Neuronal stem cell (in vitro differentiated cells): ENCODE measurements around the gene UBE2L3.

Experiments
- DNase-seq: peaks from one replicate; pipeline ENCODE4 v3.0.0-alpha.2; 2013; ENCODE audit warnings: low spot score
- H2AFZ ChIP-seq: one replicate; pipeline ENCODE4 v1.6.1; 2013; ENCODE audit warnings: mild to moderate bottlenecking, low read length, inconsistent platforms
- H2AK5ac ChIP-seq: 2 replicates; pipeline ENCODE4 v1.6.1; 2013; ENCODE audit warnings: low read depth, mild to moderate bottlenecking, inconsistent platforms, low read length, moderate library complexity, mixed read lengths
- H2BK120ac ChIP-seq: 2 replicates; pipeline ENCODE4 v1.6.1; 2013; ENCODE audit warnings: low read depth, mild to moderate bottlenecking, inconsistent platforms, low read length, moderate library complexity, mixed read lengths
- H2BK12ac ChIP-seq: one replicate; pipeline ENCODE4 v1.6.1; 2013; ENCODE audit warnings: low read length, inconsistent platforms
- H2BK15ac ChIP-seq: 2 replicates; pipeline ENCODE4 v1.6.1; 2013; ENCODE audit warnings: mild to moderate bottlenecking, low read length, inconsistent platforms, mixed read lengths
- H2BK5ac ChIP-seq: one replicate; pipeline ENCODE4 v1.6.1; 2013; ENCODE audit warnings: inconsistent platforms, mild to moderate bottlenecking, low read length, moderate library complexity
- H3K14ac ChIP-seq: one replicate; pipeline ENCODE4 v1.6.1; 2013; ENCODE audit warnings: low read length, inconsistent platforms
- H3K18ac ChIP-seq: 2 replicates; pipeline ENCODE4 v1.6.1; 2013; ENCODE audit warnings: low read length, inconsistent platforms
- H3K23ac ChIP-seq: 2 replicates; pipeline ENCODE4 v1.6.1; 2013; ENCODE audit warnings: low read depth, mild to moderate bottlenecking, mixed read lengths, low read length, inconsistent platforms; ENCODE audit not compliant: poor library complexity
- H3K27ac ChIP-seq: replicated peaks from 3 replicates; pipeline ENCODE4 v1.5.1; 2013; ENCODE audit warnings: low read length, inconsistent platforms
- H3K27me3 ChIP-seq, 3 experiments: 2 replicates each; pipeline ENCODE4 v1.6.1; 2013; ENCODE audit warnings: low read length in 3 of 3, mild to moderate bottlenecking in 2 of 3, inconsistent platforms in 1 of 3, low read depth in 1 of 3, mixed read lengths in 1 of 3, moderate library complexity in 1 of 3; ENCODE audit not compliant: control insufficient read depth in 3 of 3, insufficient read depth in 3 of 3
- H3K36me3 ChIP-seq, 2 donors: replicated peaks in 1 of 2; 2 replicates each; pipeline ENCODE4 v1.6.1; 2013; ENCODE audit warnings: low read length in 2 of 2; ENCODE audit not compliant: control insufficient read depth in 2 of 2, insufficient read depth in 2 of 2
- H3K4ac ChIP-seq: 2 replicates; pipeline ENCODE4 v1.6.1; 2013; ENCODE audit warnings: inconsistent platforms, mild to moderate bottlenecking, low read length, moderate library complexity
- H3K4me1 ChIP-seq, 2 donors: 1 replicate in 1 of 2; 2 replicates in 1 of 2; pipeline ENCODE4 v1.6.1; 2013; ENCODE audit warnings: low read length in 2 of 2, low read depth in 1 of 2; ENCODE audit not compliant: control insufficient read depth in 2 of 2, insufficient read depth in 1 of 2
- H3K4me2 ChIP-seq: one replicate; pipeline ENCODE4 v1.6.1; 2013; ENCODE audit warnings: mild to moderate bottlenecking, low read length, inconsistent platforms; ENCODE audit not compliant: insufficient read depth, poor library complexity, severe bottlenecking
- H3K4me3 ChIP-seq, 2 donors: 2 replicates each; pipeline ENCODE4 v1.5.1; 2013; ENCODE audit warnings: low read length in 2 of 2, mild to moderate bottlenecking in 2 of 2, inconsistent platforms in 1 of 2, moderate library complexity in 1 of 2
- H3K79me1 ChIP-seq: one replicate; pipeline ENCODE4 v1.6.1; 2013; ENCODE audit warnings: low read depth, mild to moderate bottlenecking, inconsistent platforms, low read length, moderate library complexity
- H3K9ac ChIP-seq: one replicate; pipeline ENCODE4 v1.6.1; 2013; ENCODE audit warnings: mild to moderate bottlenecking, low read depth, low read length, inconsistent platforms; ENCODE audit not compliant: poor library complexity
- H3K9me3 ChIP-seq, 2 donors: replicated peaks in 1 of 2; 2 replicates each; pipeline versions ENCODE3 to v1.6.1; 2013; ENCODE audit warnings: low read length in 2 of 2, mild to moderate bottlenecking in 2 of 2, inconsistent platforms in 1 of 2, low read depth in 1 of 2, mixed read lengths in 1 of 2, moderate library complexity in 1 of 2; ENCODE audit not compliant: control insufficient read depth in 2 of 2, insufficient read depth in 1 of 2
- H4K8ac ChIP-seq: one replicate; pipeline ENCODE4 v1.6.1; 2013; ENCODE audit warnings: low read depth, mild to moderate bottlenecking, inconsistent platforms, low read length, moderate library complexity
- H4K91ac ChIP-seq: one replicate; pipeline ENCODE4 v1.6.1; 2013; ENCODE audit warnings: low read length, low read depth, mild to moderate bottlenecking, inconsistent platforms; ENCODE audit not compliant: poor library complexity
- WGBS, 2 donors: extraction: QIAGEN DNeasy Blood & Tissue Kit; methylation state at CpG; one replicate each; pipeline ENCODE4 v1.1.7; 2013; ENCODE audit warnings: missing lambda C conversion rate in 2 of 2, mixed read lengths in 1 of 2; ENCODE audit not compliant: insufficient read length in 2 of 2, insufficient replicate concordance in 1 of 2; ENCODE audit errors: extremely low coverage in 2 of 2; 5-methylcytosine and 5-hydroxymethylcytosine counted together

UBE2L3 gene

GRCh38 chr22:21598302-21598701 is 30.8 kb downstream of the UBE2L3 start:
- H3K4me2 ChIP-seq = no peak overlapping the region
- H2BK120ac ChIP-seq = no peak overlapping the region
- H3K36me3 ChIP-seq = peaks cover 22 to 73% of the 10 kb centered on the region in 2 donors
- no peaks in the 10 kb centered on the region for H3K27me3 ChIP-seq
- no peak overlapping the region for H3K9ac ChIP-seq
- H3K79me1 ChIP-seq = peaks cover 10% of the 10 kb centered on the region
- no CpG with 5 or more reads among the region's 3 CpGs for WGBS, 2 donors
- H3K14ac ChIP-seq = no peak overlapping the region
- H3K4ac ChIP-seq = no peak overlapping the region
- H2BK12ac ChIP-seq = no peak overlapping the region
- H3K9me3 ChIP-seq = peaks cover 0 to 3% of the 10 kb centered on the region in 2 donors
- H2AK5ac ChIP-seq = no peak overlapping the region
- no peak overlapping the region for H3K27ac ChIP-seq
- no peak for DNase-seq
- no peak overlapping the region for H4K91ac ChIP-seq
- no peak overlapping the region for H2BK5ac ChIP-seq
- no peak overlapping the region for H3K18ac ChIP-seq
- H2AFZ ChIP-seq = no peak overlapping the region
- no peak overlapping the region for H4K8ac ChIP-seq
- no peak overlapping the region for H3K23ac ChIP-seq
- no peak overlapping the region for H2BK15ac ChIP-seq
- H3K4me1 ChIP-seq = no peaks in the 10 kb centered on the region
- H3K4me3 ChIP-seq = no peak overlapping the region

GRCh38 chr22:21599053-21599893 is 31.8 kb downstream of the UBE2L3 start:
- H3K23ac ChIP-seq = peak overlapping the region; percentile 58
- no peak overlapping the region for H2BK12ac ChIP-seq
- no peak overlapping the region for H4K8ac ChIP-seq
- H3K18ac ChIP-seq = no peak overlapping the region
- no peak overlapping the region for H2BK15ac ChIP-seq
- no peak overlapping the region for H3K4me3 ChIP-seq
- WGBS, 2 donors = no CpG with 5 or more reads among the region's 6 CpGs
- no peak overlapping the region for H3K4ac ChIP-seq
- no peaks in the 10 kb centered on the region for H3K27me3 ChIP-seq
- H3K4me2 ChIP-seq = no peak overlapping the region
- H3K79me1 ChIP-seq = peaks cover 10% of the 10 kb centered on the region
- peak overlapping the region; percentile 67 for H3K9ac ChIP-seq
- peaks cover 12 to 63% of the 10 kb centered on the region in 2 donors for H3K36me3 ChIP-seq
- no peak overlapping the region for H2AFZ ChIP-seq
- no peak overlapping the region for H3K14ac ChIP-seq
- no peak overlapping the region for H4K91ac ChIP-seq
- no peak overlapping the region for H2AK5ac ChIP-seq
- no peak overlapping the region for H2BK5ac ChIP-seq
- no peak for DNase-seq
- H3K9me3 ChIP-seq = peaks cover 0 to 3% of the 10 kb centered on the region in 2 donors
- H3K27ac ChIP-seq = no peak overlapping the region
- H2BK120ac ChIP-seq = no peak overlapping the region
- H3K4me1 ChIP-seq = no peaks in the 10 kb centered on the region

DNA sequence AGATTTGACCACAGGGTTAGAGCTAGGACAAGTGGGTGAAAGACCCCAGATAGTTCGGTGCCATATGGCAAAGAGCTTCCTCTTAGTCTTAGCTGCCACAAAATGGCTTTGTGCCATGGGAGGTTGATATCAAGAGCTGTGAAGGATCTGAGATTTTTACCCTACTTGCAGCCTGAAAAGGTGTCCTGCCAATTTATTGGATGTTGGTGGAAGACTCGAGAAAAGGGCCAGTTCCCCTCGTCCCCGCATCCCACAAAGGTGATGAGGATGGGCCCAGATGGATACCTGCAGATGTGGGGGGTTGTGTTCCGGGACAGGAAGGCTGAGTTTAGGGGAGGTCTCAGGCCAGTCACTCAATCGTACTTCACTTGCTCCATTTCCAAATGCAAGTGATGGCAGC is 35.1 kb downstream of the UBE2L3 start:
- Histone ChIP-seq H3K9ac (no peak overlapping the region), H2BK120ac (no peak overlapping the region), H2AFZ (no peak overlapping the region), H3K9me3 (no peaks in the 10 kb centered on the region), H3K14ac (no peak overlapping the region), H3K79me1 (peaks cover 21% of the 10 kb centered on the region), H3K4me3 (peak overlapping the region in 1 of 2 donors; percentile 58), H3K23ac (peak overlapping the region; percentile 90), H3K27me3 (no peaks in the 10 kb centered on the region), H2BK5ac (no peak overlapping the region), H3K18ac (no peak overlapping the region), H2BK15ac (no peak overlapping the region), H3K4me2 (no peak overlapping the region), H3K4ac (no peak overlapping the region), H4K91ac (no peak overlapping the region), H2AK5ac (no peak overlapping the region), H3K4me1 (no peaks in the 10 kb centered on the region), H3K36me3 (peaks cover 3 to 46% of the 10 kb centered on the region in 2 donors), H4K8ac (no peak overlapping the region), H2BK12ac (no peak overlapping the region), H3K27ac (no peak overlapping the region)
- no peak for DNase-seq
- WGBS, 2 donors = no CpG with 5 or more reads among the region's 6 CpGs

GRCh38 chr22:21603973-21604372 is 36.5 kb downstream of the UBE2L3 start:
- Histone ChIP-seq H3K9ac (no peak overlapping the region), H2AK5ac (no peak overlapping the region), H3K14ac (no peak overlapping the region), H3K23ac (no peak overlapping the region), H3K36me3 (peaks cover 3 to 43% of the 10 kb centered on the region in 2 donors), H4K91ac (no peak overlapping the region), H3K4me3 (no peak overlapping the region), H2BK15ac (no peak overlapping the region), H3K27ac (no peak overlapping the region), H3K4me1 (no peaks in the 10 kb centered on the region), H3K18ac (no peak overlapping the region), H2AFZ (no peak overlapping the region), H3K79me1 (peaks cover 21% of the 10 kb centered on the region), H3K4ac (no peak overlapping the region), H4K8ac (no peak overlapping the region), H3K4me2 (no peak overlapping the region), H2BK120ac (no peak overlapping the region), H3K27me3 (no peaks in the 10 kb centered on the region), H2BK5ac (no peak overlapping the region), H3K9me3 (no peaks in the 10 kb centered on the region), H2BK12ac (no peak overlapping the region)
- no peak for DNase-seq
- WGBS, 2 donors = no CpG with 5 or more reads among the region's 9 CpGs
